Progenitor cell of endocrine pancreas (in vitro differentiated cells): Measurements from ENCODE around the gene AP2A1. TPM values are rescaled to one million over a fixed set of nuclear protein-coding genes. Genes with fewer than 3 reads are reported as not detected.

ENCODE experiments used
- DNase-seq: peaks from one replicate; pipeline ENCODE4 v3.0.0; 2021; ENCODE audit warnings: low spot score; ENCODE audit not compliant: unreplicated experiment
- H3K27ac Mint-ChIP-seq: 2 replicates; pipeline ENCODE4 v1.8.0; 2021; ENCODE audit warnings: mild to moderate bottlenecking, moderate library complexity, mixed read lengths
- H3K27me3 Mint-ChIP-seq: 2 replicates; pipeline ENCODE4 v1.8.0; 2021; ENCODE audit warnings: mixed read lengths
- H3K36me3 Mint-ChIP-seq: 2 replicates; pipeline ENCODE4 v1.8.0; 2022; ENCODE audit warnings: mixed read lengths; ENCODE audit not compliant: insufficient read depth
- H3K4me1 Mint-ChIP-seq: 2 replicates; pipeline ENCODE4 v1.8.0; 2021; ENCODE audit warnings: low read depth, mixed read lengths
- H3K4me3 Mint-ChIP-seq: 2 replicates; pipeline ENCODE4 v1.8.0; 2021; ENCODE audit warnings: low read depth, mild to moderate bottlenecking, moderate library complexity, mixed read lengths
- H3K9me3 Mint-ChIP-seq: 2 replicates; pipeline ENCODE4 v1.8.0; 2021; ENCODE audit warnings: low read depth, mixed read lengths
- total RNA-seq: library from RNA; stranded (reverse); gene quantifications from 2 replicates; pipeline ENCODE4 v1.2.1, GENCODE V29; 2021
- TF ChIP-seq, protein P1 (sequence below): fragments of 200-600 bp; sonication (generic); IDR thresholded peaks from one replicate; pipeline ENCODE4 v1.5.0; 2021; ENCODE audit warnings: antibody characterized with exemption, mild to moderate bottlenecking; ENCODE audit not compliant: unreplicated experiment

Gene AP2A1
- total RNA-seq, 1 donor from 2014 or later: 76.3 TPM

DNA sequence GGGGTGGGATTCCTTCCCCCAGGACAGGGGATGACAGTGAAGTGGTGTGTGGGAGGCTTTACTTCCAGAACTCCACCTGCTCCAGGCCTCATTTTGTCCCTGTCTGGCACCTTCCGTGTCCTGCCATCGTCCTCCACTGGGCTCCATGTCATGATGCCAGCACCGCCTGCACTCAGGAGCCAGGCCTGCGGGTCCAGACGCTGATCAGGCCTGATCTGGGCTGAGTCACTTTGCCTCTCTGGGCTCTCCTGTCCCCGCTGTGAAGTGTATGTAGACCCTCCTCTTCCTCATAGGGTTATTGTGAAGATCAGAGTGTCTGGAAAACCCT, 36.7 kb downstream of the AP2A1 start:
- DNase-seq: no peak
- no peaks in the 10 kb centered on the region for H3K27me3 Mint-ChIP-seq
- peaks cover 12% of the 10 kb centered on the region for H3K36me3 Mint-ChIP-seq
- H3K9me3 Mint-ChIP-seq: no peaks in the 10 kb centered on the region
- TF ChIP-seq, protein P1, sequence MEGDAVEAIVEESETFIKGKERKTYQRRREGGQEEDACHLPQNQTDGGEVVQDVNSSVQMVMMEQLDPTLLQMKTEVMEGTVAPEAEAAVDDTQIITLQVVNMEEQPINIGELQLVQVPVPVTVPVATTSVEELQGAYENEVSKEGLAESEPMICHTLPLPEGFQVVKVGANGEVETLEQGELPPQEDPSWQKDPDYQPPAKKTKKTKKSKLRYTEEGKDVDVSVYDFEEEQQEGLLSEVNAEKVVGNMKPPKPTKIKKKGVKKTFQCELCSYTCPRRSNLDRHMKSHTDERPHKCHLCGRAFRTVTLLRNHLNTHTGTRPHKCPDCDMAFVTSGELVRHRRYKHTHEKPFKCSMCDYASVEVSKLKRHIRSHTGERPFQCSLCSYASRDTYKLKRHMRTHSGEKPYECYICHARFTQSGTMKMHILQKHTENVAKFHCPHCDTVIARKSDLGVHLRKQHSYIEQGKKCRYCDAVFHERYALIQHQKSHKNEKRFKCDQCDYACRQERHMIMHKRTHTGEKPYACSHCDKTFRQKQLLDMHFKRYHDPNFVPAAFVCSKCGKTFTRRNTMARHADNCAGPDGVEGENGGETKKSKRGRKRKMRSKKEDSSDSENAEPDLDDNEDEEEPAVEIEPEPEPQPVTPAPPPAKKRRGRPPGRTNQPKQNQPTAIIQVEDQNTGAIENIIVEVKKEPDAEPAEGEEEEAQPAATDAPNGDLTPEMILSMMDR: no peak
- H3K27ac Mint-ChIP-seq: no peak overlapping the region
- no peak overlapping the region for H3K4me3 Mint-ChIP-seq
- H3K4me1 Mint-ChIP-seq: no peaks in the 10 kb centered on the region

DNA sequence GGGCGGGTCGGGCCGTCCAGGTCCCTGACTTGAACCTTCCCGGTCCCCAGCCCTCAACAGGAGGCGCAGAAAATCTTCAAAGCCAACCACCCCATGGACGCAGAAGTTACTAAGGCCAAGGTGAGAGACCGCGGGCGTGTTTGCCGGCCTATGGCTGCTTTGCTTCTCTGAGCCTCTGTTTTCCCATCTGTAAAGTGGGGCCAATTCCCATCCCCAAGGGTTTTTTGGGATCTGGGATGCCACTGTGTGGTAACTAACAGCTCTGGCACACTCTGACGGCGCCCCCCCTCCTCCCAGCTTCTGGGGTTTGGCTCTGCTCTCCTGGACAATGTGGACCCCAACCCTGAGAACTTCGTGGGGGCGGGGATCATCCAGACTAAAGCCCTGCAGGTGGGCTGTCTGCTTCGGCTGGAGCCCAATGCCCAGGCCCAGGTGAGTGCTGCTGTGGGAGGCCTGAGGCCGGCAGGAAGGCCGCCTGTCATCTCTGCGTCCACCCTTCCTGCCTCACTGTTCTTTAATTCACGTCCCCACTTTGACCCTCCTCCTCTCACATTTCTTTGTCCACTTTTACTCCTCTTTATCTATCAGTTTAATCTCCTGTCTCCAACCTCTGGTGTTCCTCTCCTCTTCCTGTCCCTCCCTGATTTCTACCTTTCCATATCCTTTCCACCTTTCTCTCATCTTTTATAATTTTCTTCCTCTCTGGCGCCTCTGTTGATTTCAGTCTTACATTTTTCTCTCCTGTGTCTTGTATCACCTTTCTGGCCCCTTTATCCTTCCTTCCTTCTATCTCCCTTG, 39.2 kb downstream of the AP2A1 start:
- Mint-ChIP-seq H3K27me3 (no peaks in the 10 kb centered on the region), H3K9me3 (no peaks in the 10 kb centered on the region), H3K4me1 (peaks cover 7% of the 10 kb centered on the region), H3K36me3 (peaks cover 12% of the 10 kb centered on the region), H3K27ac (no peak overlapping the region), H3K4me3 (no peak overlapping the region)
- DNase-seq: no peak
- TF ChIP-seq, protein P1: no peak

DNA sequence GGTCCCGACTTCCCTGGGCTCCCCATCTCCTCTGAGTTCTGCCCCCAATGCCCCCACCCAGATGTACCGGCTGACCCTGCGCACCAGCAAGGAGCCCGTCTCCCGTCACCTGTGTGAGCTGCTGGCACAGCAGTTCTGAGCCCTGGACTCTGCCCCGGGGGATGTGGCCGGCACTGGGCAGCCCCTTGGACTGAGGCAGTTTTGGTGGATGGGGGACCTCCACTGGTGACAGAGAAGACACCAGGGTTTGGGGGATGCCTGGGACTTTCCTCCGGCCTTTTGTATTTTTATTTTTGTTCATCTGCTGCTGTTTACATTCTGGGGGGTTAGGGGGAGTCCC, 39.8 kb downstream of the AP2A1 start:
- no peak overlapping the region for H3K27ac Mint-ChIP-seq
- no peak overlapping the region for H3K4me3 Mint-ChIP-seq
- DNase-seq: no peak
- H3K4me1 Mint-ChIP-seq: peaks cover 7% of the 10 kb centered on the region
- no peaks in the 10 kb centered on the region for H3K27me3 Mint-ChIP-seq
- TF ChIP-seq, protein P1: no peak
- H3K36me3 Mint-ChIP-seq: peaks cover 12% of the 10 kb centered on the region
- no peaks in the 10 kb centered on the region for H3K9me3 Mint-ChIP-seq

DNA sequence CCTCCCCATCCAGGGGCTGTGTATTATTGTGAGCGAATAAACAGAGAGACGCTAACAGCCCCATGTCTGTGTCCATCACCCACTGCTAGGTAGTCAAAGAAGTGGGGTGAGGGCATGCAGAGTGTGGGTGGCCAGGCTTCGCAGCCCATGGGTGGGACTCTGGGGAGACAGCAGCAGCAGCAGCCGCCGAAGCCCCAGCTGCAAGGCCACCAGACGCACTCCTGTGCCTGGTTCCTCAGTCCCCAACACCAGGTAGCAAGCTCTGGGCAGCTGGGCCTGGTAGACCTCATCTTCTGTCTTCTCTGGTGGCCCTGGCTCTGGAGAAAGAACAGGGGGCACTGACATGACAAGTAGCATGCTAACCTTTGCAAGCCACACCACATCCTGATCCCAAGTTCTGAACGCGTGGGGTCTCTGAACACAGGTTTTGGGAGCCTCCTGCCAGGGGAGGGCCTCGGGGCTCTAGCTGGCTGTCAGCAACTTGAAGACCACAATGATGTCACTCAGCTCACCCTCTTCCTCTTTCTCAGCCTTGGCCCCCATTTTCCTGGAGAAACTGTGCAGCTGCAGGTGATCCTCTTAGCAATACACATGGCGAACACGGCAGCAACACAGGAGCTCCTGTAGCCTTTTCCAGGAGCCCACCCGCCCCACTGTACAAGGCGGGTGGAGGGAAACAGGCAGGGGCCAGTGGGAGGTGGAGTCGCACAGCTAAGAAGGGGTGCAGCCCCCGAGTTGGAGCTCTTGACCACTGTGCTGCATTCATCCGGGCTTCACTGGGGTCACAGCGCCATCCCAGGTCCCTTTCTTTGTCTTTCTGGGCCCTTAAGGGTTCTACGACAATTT, 40.5 kb downstream of the AP2A1 start:
- Mint-ChIP-seq H3K27ac (peak overlapping the region; percentile 45), H3K36me3 (peaks cover 12% of the 10 kb centered on the region), H3K9me3 (no peaks in the 10 kb centered on the region), H3K27me3 (no peaks in the 10 kb centered on the region), H3K4me3 (no peak overlapping the region), H3K4me1 (peaks cover 7% of the 10 kb centered on the region)
- TF ChIP-seq, protein P1: no peak
- DNase-seq: no peak

DNA sequence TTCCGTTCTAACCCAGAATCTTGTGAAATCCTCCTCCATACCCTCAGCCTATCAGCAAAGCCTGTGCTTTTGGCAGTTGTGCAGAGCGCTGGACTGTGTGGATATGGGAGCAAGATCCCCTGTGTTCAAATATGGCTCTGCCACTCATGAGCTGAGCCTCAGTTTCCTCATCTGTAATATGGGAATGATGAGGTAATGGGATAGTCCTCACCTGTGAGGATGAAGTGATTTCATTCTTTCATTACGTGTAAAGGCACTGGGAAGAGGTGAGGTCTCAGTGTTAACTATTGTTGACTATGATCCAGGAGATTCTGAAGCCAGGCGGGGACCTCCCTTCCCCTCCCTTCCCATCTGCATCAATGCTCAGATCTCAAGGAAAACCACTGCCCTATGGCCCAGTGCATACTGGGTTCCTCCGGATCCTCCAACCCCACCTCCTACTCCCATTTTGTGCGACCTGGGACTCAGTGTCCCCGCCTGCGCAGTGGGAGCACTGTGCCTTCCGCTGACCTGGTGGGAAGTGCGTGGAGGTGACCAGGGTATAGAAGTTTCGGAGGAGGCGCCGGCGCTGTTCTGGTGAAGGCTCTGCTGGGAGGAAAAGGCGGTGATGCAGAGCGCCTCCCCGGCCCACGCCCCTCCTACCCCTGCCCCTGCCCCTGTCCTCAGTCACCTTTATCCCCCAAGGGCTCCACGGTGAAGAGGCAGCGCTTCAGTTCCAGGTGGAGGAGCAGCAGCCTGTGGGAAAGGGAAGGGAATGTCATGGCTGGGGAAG, 41.3 kb downstream of the AP2A1 start:
- Mint-ChIP-seq H3K4me1 (peaks cover 12% of the 10 kb centered on the region), H3K4me3 (peak overlapping the region; percentile 80), H3K27me3 (no peaks in the 10 kb centered on the region), H3K9me3 (no peaks in the 10 kb centered on the region), H3K36me3 (peaks cover 12% of the 10 kb centered on the region), H3K27ac (peak overlapping the region; percentile 37)
- no peak for DNase-seq
- TF ChIP-seq, protein P1: no peak
